IPS-NIHi7 (cell line): ENCODE data around the gene MYOD1.

ENCODE experiments used
- DNase-seq: peaks from one replicate; pipeline ENCODE4 v3.0.0; 2012; ENCODE audit warnings: mixed read lengths; ENCODE audit errors: extremely low spot score

Gene MYOD1

GRCh38 chr11:17702876-17703275 lies 16.5 kb upstream of the MYOD1 start:
- DNase-seq, result no peak

- DNase-seq, result no peak
Observed at GRCh38 chr11:17703951-17704350, 15.4 kb upstream of the MYOD1 start.

- no peak for DNase-seq
Observed at GRCh38 chr11:17707830-17708229, 11.5 kb upstream of the MYOD1 start.

GRCh38 chr11:17711836-17712235 lies 7.5 kb upstream of the MYOD1 start:
- DNase-seq, result no peak

GRCh38 chr11:17713851-17714250 lies 5.5 kb upstream of the MYOD1 start:
- no peak for DNase-seq

- DNase-seq, result no peak
Observed at GRCh38 chr11:17714356-17714854, 5.0 kb upstream of the MYOD1 start.

- DNase-seq, result no peak
Observed at GRCh38 chr11:17714870-17715269, 4.5 kb upstream of the MYOD1 start.

- DNase-seq, result no peak
Observed at GRCh38 chr11:17716807-17717206, 2.6 kb upstream of the MYOD1 start.

GRCh38 chr11:17718015-17718414 lies 1.4 kb upstream of the MYOD1 start:
- no peak for DNase-seq

GRCh38 chr11:17718510-17718962 lies 835 bp upstream of the MYOD1 start:
- no peak for DNase-seq

- peak; percentile 73 for DNase-seq
Observed at GRCh38 chr11:17719938-17720795, 796 bp downstream of the MYOD1 start.

GRCh38 chr11:17720796-17721171 lies 1.4 kb downstream of the MYOD1 start:
- DNase-seq, result peak; percentile 36

GRCh38 chr11:17721242-17721999 lies 2.0 kb downstream of the MYOD1 start:
- no peak for DNase-seq

- DNase-seq, result peak; percentile 70
Observed at GRCh38 chr11:17722000-17722643, 2.8 kb downstream of the MYOD1 start.

- no peak for DNase-seq
Observed at GRCh38 chr11:17724020-17724908, 4.9 kb downstream of the MYOD1 start.

- DNase-seq, result no peak
Observed at GRCh38 chr11:17725174-17725573, 5.8 kb downstream of the MYOD1 start.

GRCh38 chr11:17730137-17730536 lies 10.8 kb downstream of the MYOD1 start:
- DNase-seq, result no peak

GRCh38 chr11:17730608-17731462 lies 11.5 kb downstream of the MYOD1 start:
- DNase-seq, result peak; percentile 89

- no peak for DNase-seq
Observed at GRCh38 chr11:17733261-17733660, 13.9 kb downstream of the MYOD1 start.

- peak; percentile 70 for DNase-seq
Observed at GRCh38 chr11:17734418-17734911, 15.1 kb downstream of the MYOD1 start, which contains the start of gene KCNC1. Gene KCNC1 (plus strand): TSS chr11:17734781. CDS start chr11:17736003, 1,222 bp downstream.
